Smooth muscle cell (in vitro differentiated cells): ENCODE measurements around the gene LRRC71. TPM values are rescaled to one million over a fixed set of nuclear protein-coding genes. Genes with fewer than 3 reads are reported as not detected.
A peak's percentile ranks its signal among the peaks of the same experiment; 100 is the strongest.

ENCODE experiments used
- DNase-seq: peaks from one replicate; lab custom pipeline; 2025; ENCODE audit not compliant: unreplicated experiment; lab: John Stamatoyannopoulos, UW
- H2AFZ ChIP-seq: fragments of 200-600 bp; sonication (generic); 2 replicates; pipeline ENCODE4 v1.6.0; 2016; ENCODE audit warnings: antibody characterized with exemption, low read depth, mild to moderate bottlenecking
- H3F3A ChIP-seq: fragments of 200-600 bp; sonication (generic); 2 replicates; pipeline ENCODE4 v1.6.0; 2017; ENCODE audit warnings: antibody characterized with exemption, low read depth
- H3K27ac ChIP-seq: fragments of 200-600 bp; sonication (generic); 2 replicates; pipeline ENCODE4 v1.5.1; 2016; ENCODE audit warnings: low read depth, mild to moderate bottlenecking
- H3K27me3 ChIP-seq: fragments of 200-600 bp; sonication (generic); 2 replicates; pipeline ENCODE4 v1.6.1; 2016; ENCODE audit warnings: low read depth, mild to moderate bottlenecking
- H3K36me3 ChIP-seq: fragments of 200-600 bp; sonication (generic); 2 replicates; pipeline ENCODE4 v1.5.1; 2016; ENCODE audit warnings: low read depth
- H3K4me1 ChIP-seq: fragments of 200-600 bp; sonication (generic); 2 replicates; pipeline ENCODE4 v1.5.1; 2016; ENCODE audit warnings: low read depth
- H3K4me2 ChIP-seq: fragments of 200-600 bp; sonication (generic); 2 replicates; pipeline ENCODE4 v1.6.0; 2016; ENCODE audit warnings: mild to moderate bottlenecking
- H3K4me3 ChIP-seq: fragments of 200-600 bp; sonication (generic); 2 replicates; pipeline ENCODE4 v1.5.1; 2016; ENCODE audit warnings: mild to moderate bottlenecking
- H3K79me2 ChIP-seq: fragments of 200-600 bp; sonication (generic); 2 replicates; pipeline ENCODE4 v1.6.0; 2016; ENCODE audit warnings: low read depth, mild to moderate bottlenecking
- H3K9ac ChIP-seq: fragments of 200-600 bp; sonication (generic); 2 replicates; pipeline ENCODE4 v1.6.0; 2016; ENCODE audit warnings: low read depth
- H3K9me3 ChIP-seq: fragments of 200-600 bp; sonication (generic); replicated peaks from 2 replicates; pipeline ENCODE4 v1.5.1; 2016; ENCODE audit warnings: low read depth
- H4K20me1 ChIP-seq: fragments of 200-600 bp; sonication (generic); 2 replicates; pipeline ENCODE4 v1.6.0; 2016; ENCODE audit warnings: low read depth
- CTCF ChIP-seq: fragments of 200-600 bp; sonication (generic); IDR thresholded peaks from 2 replicates; pipeline ENCODE4 v1.5.1; 2017; ENCODE audit warnings: borderline replicate concordance, mild to moderate bottlenecking, antibody characterized with exemption; ENCODE audit not compliant: insufficient read depth, poor library complexity, severe bottlenecking
- WGBS: methylation state at CpG from one replicate; pipeline ENCODE4 v1.1.7; 2016; ENCODE audit warnings: low lambda C conversion rate; 5-methylcytosine and 5-hydroxymethylcytosine counted together
- polyA plus RNA-seq: library from polyadenylated mRNA; unstranded; fragments of >200 nt; fragmentation: Nextera tagmentation; extraction: Ambion mirVana; gene quantifications from 2 replicates; pipeline ENCODE4 v1.2.1, GENCODE V29; 2016
- total RNA-seq: library from RNA; depleted of rRNA; stranded (reverse); fragments of >200 nt; gene quantifications from 2 replicates; pipeline ENCODE4 v1.2.3, GENCODE V29; 2014

Gene LRRC71
- total and polyA plus RNA-seq, 2 experiments from 2014 or later = not detected

DNA sequence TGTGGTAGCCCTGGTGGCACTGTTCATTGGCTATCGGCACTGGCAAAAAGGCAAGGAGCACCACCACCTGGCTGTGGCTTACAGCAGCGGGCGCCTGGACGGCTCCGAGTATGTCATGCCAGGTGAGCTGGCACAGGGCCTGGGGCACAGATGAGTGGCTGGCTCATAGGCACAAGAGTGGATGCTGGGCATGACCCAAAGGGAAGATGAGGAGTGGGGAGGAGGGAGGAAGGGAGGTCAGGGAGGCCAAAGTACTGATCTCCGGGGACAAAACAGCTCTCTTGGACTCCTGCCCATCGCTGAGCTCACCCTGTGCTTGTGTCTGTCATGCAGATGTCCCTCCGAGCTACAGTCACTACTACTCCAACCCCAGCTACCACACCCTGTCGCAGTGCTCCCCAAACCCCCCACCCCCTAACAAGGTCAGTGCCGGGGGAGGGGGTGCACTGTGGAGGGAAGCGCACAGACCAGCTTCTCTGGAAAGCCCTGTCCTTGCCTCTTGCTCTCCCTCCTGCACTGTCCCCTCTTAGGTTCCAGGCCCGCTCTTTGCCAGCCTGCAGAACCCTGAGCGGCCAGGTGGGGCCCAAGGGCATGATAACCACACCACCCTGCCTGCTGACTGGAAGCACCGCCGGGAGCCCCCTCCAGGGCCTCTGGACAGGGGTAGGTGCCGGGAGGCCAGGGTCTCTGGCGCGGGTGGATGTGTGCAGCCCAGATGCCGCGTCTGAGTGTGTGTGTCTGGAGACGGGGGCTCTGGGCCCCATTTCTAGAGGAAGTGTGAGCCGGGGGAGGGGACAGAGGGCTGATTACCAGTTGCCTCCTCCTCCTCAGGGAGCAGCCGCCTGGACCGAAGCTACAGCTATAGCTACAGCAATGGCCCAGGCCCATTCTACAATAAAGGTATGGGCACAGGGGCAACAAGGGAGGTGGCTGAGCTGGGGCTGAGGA is 7.3 kb upstream of the LRRC71 start:
- Histone ChIP-seq H3K27me3 (no peaks in the 10 kb centered on the region), H3K36me3 (no peaks in the 10 kb centered on the region), H3K27ac (no peak overlapping the region), H3F3A (peaks cover 6% of the 10 kb centered on the region), H4K20me1 (no peaks in the 10 kb centered on the region), H3K4me1 (peaks cover 3% of the 10 kb centered on the region), H2AFZ (no peak overlapping the region), H3K9me3 (no peaks in the 10 kb centered on the region), H3K4me3 (no peak overlapping the region), H3K9ac (no peak overlapping the region), H3K79me2 (no peaks in the 10 kb centered on the region), H3K4me2 (peak overlapping the region; percentile 77)
- 60% methylated on average over 23 of the region's 24 CpGs for WGBS
- no peak for DNase-seq
- TF ChIP-seq CTCF = no peak

GRCh38 chr1:156913809-156914387 is 6.5 kb upstream of the LRRC71 start:
- Histone ChIP-seq H2AFZ (no peak overlapping the region), H3K9me3 (no peaks in the 10 kb centered on the region), H3K27ac (no peak overlapping the region), H4K20me1 (no peaks in the 10 kb centered on the region), H3F3A (peaks cover 6% of the 10 kb centered on the region), H3K4me1 (peaks cover 3% of the 10 kb centered on the region), H3K36me3 (no peaks in the 10 kb centered on the region), H3K9ac (no peak overlapping the region), H3K79me2 (no peaks in the 10 kb centered on the region), H3K4me2 (peak overlapping the region; percentile 77), H3K27me3 (no peaks in the 10 kb centered on the region), H3K4me3 (no peak overlapping the region)
- TF ChIP-seq CTCF = no peak
- DNase-seq = no peak
- 77% methylated on average over 13 of the region's 13 CpGs for WGBS

- Histone ChIP-seq H3K36me3 (no peaks in the 10 kb centered on the region), H3F3A (peaks cover 6% of the 10 kb centered on the region), H4K20me1 (no peaks in the 10 kb centered on the region), H3K4me1 (peaks cover 3% of the 10 kb centered on the region), H3K27me3 (no peaks in the 10 kb centered on the region), H3K4me3 (no peak overlapping the region), H3K9ac (no peak overlapping the region), H3K9me3 (no peaks in the 10 kb centered on the region), H3K27ac (no peak overlapping the region), H2AFZ (no peak overlapping the region), H3K79me2 (no peaks in the 10 kb centered on the region), H3K4me2 (peak overlapping the region; percentile 77)
- no peak for DNase-seq
- 26% methylated on average over 8 of the region's 9 CpGs for WGBS
- no peak for TF ChIP-seq CTCF
Measured at GRCh38 chr1:156914440-156914856, 6.0 kb upstream of the LRRC71 start.
